ENCODE results near the gene TICAM2.

TICAM2 gene

GRCh38 chr5:115575167-115576070, 26.9 kb downstream of the TICAM2 start:
- peak; percentile 58 for DNase-seq (ENCODE audit: low read depth)
- no peak for TF ChIP-seq CTCF (conservative IDR thresholded peaks at IDR 0.05; ENCODE audit: low read depth, low read length)
- no peak overlapping the region for H3K4me3 ChIP-seq (ENCODE audit: low read depth, low read length)

GRCh38 chr5:115573133-115573532, 29.1 kb downstream of the TICAM2 start:
- H3K4me3 ChIP-seq (ENCODE audit: low read depth, low read length), result no peak overlapping the region
- no peak for TF ChIP-seq CTCF (conservative IDR thresholded peaks at IDR 0.05; ENCODE audit: low read depth, low read length)
- peak; percentile 83 for DNase-seq (ENCODE audit: low read depth)

- peak; percentile 14 for TF ChIP-seq CTCF (conservative IDR thresholded peaks at IDR 0.05; ENCODE audit: low read depth, low read length)
Observed at GRCh38 chr5:115571441-115571878, 30.8 kb downstream of the TICAM2 start.

GRCh38 chr5:115568668-115569067, 33.6 kb downstream of the TICAM2 start:
- no peak for TF ChIP-seq CTCF (conservative IDR thresholded peaks at IDR 0.05; ENCODE audit: low read depth, low read length)
- DNase-seq (ENCODE audit: low read depth), result no peak
- H3K4me3 ChIP-seq (ENCODE audit: low read depth, low read length), result no peak overlapping the region

More at GRCh38 chr5:115571441-115571878, 30.8 kb downstream of the TICAM2 start:
- no peak for DNase-seq (ENCODE audit: low read depth)
- no peak overlapping the region for H3K4me3 ChIP-seq (ENCODE audit: low read depth, low read length)

- peak; percentile 17 for DNase-seq (ENCODE audit: low read depth)
- TF ChIP-seq CTCF (conservative IDR thresholded peaks at IDR 0.05; ENCODE audit: low read depth, low read length), result no peak
- H3K4me3 ChIP-seq (ENCODE audit: low read depth, low read length), result no peak overlapping the region
Observed at GRCh38 chr5:115565233-115565632, 37.0 kb downstream of the TICAM2 start.

- no peak for DNase-seq (ENCODE audit: low read depth)
- no peak for TF ChIP-seq CTCF (conservative IDR thresholded peaks at IDR 0.05; ENCODE audit: low read depth, low read length)
- H3K4me3 ChIP-seq (ENCODE audit: low read depth, low read length), result no peak overlapping the region
Observed at GRCh38 chr5:115561176-115561575, 41.1 kb downstream of the TICAM2 start.

GRCh38 chr5:115559524-115559923, 42.8 kb downstream of the TICAM2 start:
- H3K4me3 ChIP-seq (ENCODE audit: low read depth, low read length), result no peak overlapping the region
- peak; percentile 58 for DNase-seq (ENCODE audit: low read depth)
- TF ChIP-seq CTCF (conservative IDR thresholded peaks at IDR 0.05; ENCODE audit: low read depth, low read length), result no peak
